GM19035 (cell line): ENCODE results near the gene MYLIP.
A peak's percentile ranks its signal among the peaks of the same experiment; 100 is the strongest.

Experiments
- ATAC-seq: cut with Tn5 transposase; IDR thresholded peaks from one replicate; pipeline ENCODE4 v1.9.1; 2021; ENCODE audit not compliant: unreplicated experiment

MYLIP gene

GRCh38 chr6:16106991-16107787 is 21.7 kb upstream of the MYLIP start:
- ATAC-seq: no peak

DNA sequence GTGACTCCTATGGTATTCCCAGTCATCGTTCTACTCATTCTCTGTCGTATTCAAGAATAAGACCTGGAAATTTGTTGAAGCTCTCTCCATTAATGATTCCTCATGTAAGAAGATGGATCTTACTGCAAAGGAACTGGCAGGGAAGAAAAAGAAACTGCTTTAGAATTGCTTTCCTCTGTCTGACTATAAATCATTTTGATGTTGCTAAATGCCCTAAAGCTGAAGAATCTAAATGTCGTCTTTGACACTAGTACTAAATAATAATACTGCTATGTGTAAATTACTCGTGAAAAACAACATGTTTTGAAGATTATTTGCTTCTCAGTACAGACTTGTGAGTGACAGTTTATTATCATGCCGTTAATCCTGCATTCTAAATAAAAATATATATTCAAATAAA is 20.5 kb upstream of the MYLIP start:
- ATAC-seq: no peak

- no peak for ATAC-seq
Observed at GRCh38 chr6:16108921-16109658, 19.8 kb upstream of the MYLIP start.

GRCh38 chr6:16109659-16110305 is 19.1 kb upstream of the MYLIP start:
- no peak for ATAC-seq

DNA sequence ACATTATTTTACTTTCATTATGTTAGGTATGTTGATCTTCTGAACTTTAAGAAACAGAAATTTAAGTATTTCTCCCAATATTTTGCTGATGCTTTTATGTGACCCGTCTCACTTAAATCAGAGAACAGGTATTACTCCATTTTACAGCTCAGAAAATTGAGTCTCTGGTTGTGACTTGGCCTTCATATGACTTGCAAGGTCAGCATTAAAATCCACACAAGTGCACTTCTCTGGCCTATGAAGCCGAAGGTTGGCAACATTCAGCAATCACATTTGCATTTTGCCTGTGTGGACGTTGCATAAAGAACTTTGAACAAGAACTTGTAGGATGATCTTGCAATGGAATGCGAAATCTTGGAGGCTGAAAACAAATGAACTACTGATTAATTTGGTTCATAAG is 10.1 kb upstream of the MYLIP start:
- no peak for ATAC-seq

GRCh38 chr6:16121339-16121738 is 7.5 kb upstream of the MYLIP start:
- ATAC-seq: no peak

DNA sequence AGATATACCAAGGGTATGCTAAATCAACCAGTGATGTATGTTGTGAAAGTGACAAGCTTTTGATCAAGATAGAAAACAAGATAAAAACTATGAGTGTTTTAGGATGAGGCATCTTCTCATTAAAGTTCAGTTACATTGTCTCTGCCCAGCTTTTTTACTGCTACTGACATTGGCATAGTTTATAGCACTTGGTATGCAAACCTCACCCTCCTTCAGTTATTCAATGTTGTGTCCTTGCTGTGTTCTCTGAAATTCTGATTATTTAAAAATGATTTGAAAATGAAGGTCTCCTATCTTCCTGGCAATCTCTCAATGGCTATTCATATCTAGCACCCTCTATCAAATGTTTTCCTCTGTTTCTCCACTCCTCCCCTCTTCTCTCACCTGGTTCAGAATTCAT is 6.7 kb upstream of the MYLIP start:
- ATAC-seq: no peak

GRCh38 chr6:16124198-16125180 is 4.4 kb upstream of the MYLIP start:
- no peak for ATAC-seq

GRCh38 chr6:16126056-16126455 is 2.8 kb upstream of the MYLIP start:
- no peak for ATAC-seq

GRCh38 chr6:16126861-16127260 is 2.0 kb upstream of the MYLIP start:
- ATAC-seq: no peak

DNA sequence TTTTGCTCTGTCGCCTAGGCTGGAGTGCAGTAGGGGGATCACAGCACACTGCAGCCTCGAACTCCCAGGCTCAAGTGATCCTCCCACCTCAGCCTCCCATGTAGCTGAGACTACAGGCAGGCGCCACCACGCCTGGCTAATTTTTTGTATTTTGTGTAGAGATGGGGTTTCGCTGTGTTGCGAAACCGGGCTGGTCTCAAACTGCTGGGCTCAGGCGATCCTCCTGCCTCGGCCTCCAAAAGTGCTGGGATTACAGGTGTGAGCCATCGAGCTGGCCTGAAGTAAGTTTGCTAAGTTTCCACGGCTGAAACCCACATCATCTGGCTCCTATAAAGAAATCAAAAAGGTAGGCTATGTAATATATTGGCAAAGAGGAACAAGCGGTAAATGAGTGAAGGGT is 1.4 kb upstream of the MYLIP start:
- no peak for ATAC-seq

DNA sequence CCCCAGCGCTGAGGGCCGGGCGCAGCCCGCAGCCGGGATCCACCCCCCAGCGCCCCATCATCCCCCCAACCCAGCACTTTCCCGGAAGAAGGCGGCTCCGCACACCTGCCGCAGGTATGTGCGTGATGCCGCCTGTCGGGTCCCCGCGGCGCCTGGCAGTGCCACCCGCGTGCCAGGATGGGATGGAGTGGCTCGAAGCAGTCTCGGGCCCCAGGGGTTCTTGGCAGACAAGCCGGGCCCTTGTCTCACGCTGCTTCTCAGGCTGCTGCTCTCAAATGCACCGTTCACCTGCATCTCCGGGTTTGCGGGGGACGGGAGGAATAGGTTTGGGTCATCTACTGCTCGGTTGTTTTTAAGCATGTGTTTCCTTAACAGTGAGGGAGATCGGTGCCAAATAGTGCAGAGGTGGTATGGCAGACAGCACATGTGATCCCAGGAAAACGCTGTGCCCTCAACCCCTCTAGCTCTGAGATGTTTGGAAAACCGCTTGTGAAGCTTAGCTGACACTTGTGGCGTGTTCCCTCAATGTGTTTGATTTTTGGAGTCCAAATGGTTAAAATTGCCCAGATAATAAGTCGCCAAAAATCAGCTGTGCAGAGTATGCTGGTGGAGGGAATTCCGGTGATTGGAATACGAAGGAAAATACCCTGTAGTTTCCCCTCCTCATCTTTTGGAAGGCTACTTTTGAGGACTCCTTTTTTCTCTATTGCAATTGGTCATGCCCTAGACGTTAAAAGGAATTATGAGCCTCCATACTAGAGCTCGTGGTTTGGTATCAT is 926 bp downstream of the MYLIP start:
- ATAC-seq: peak; percentile 6

DNA sequence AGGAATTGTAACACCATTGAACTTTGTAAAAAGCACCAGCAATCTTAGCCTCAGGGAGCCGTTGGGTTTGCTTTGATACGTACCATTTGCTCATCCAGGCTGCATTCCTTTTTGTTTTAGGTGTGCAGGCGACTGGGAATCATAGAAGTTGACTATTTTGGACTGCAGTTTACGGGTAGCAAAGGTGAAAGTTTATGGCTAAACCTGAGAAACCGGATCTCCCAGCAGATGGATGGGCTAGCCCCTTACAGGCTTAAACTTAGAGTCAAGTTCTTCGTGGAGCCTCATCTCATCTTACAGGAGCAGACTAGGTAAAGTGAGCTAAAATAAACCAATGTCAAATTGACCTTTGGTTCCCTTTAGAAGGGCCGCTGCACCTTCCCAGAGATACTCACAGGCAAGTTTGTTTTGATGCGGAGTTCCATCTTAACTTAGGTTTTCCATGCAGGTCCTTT is 1.6 kb downstream of the MYLIP start:
- ATAC-seq: no peak

DNA sequence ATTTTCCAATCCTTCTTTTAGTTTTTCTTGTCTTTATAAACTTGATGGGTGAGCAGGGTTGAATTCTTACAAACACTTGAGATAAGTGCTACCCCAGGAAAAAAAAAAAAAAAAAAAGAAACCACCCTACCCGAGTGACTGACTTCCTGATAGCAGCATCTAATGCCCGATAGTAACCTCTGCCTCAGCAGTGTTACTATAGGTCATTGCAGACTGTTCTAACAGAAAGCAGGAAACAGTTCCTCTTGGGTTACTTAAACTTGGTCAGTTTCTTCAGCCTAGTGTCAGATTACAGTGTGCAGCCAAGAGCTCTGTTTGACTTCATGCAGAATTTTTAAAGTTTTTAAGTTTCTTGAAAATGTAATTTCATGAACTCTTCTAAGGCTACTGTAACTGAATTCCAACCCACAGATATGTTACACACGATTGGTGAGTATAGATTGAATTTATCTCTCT is 2.1 kb downstream of the MYLIP start:
- ATAC-seq: peak; percentile 55

DNA sequence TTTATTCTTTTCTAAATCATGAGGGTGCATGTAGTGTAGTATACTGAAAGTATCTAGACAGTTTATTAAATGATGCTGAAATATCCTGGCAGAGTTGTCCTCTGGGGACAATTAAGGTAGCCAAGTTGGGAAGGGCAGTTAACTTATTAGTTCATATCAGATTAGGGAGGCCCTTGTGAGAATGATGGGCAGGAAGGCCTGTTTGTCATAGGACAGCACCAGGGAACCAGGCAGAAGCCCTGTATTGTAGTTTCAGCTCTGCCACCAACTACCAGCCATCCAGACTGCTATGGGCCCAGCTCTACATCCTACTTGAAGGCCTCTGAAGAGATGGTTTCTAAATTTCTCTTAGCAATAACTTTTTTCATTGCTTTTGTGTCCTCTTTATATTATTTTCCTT is 4.0 kb downstream of the MYLIP start:
- no peak for ATAC-seq

DNA sequence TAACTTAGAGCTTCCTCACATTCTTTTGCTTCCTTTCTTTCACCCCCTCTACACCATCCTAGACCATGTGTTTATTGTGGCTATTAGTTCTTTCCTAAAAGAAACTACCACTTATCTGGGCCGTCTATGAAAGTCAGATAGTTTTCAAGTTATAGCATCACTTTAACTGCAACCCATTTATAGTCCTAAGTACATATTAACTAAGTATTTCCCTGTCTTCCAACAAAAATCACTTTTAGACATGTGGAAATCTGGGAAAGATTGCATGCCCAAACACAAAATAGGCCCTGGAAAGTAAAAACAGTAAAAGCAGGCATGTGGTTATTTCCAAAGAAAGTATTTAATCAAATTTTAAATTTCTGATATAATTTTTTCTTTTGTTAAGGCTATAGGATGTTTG is 5.5 kb downstream of the MYLIP start:
- no peak for ATAC-seq

DNA sequence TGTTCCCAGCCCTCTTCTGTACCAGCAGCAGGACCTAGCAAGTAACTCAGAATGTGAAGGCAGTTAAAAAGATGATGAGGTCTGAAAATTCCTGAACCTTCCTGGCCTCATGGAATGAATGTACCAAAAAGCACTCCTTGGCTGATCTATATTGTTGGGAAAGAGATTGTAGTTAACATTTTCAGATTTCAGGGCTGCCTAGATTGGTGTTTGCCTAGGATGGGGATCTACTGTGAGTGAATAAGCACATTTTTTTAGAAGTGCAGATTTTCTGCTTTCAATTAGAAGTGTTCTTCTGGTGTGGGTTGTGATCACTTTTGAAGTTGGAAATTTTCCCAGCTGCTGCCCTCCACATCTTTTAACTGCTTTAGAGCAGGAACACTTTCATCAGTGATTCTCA is 6.2 kb downstream of the MYLIP start:
- no peak for ATAC-seq

DNA sequence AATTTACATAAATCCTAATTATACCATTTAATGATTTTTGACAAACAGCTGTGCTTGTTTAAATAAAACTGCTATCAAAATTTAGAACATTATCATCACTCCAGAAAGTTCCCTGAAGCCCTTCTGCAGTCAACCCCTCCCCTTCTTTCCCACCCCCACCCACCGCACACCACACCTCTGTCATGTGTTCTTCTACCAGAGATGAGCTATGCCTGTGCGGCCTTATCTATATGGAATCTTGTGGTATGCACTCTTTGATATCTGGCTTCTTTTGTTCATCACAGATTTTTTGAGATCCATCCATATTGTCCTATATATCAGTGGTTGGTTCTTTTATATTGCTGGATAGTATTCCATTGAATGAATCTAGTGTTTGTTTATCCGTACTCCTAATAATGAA is 7.2 kb downstream of the MYLIP start:
- no peak for ATAC-seq

- ATAC-seq: no peak
Observed at GRCh38 chr6:16136621-16137450, 8.0 kb downstream of the MYLIP start.
